ENCODE results near the gene TMEM87B. TPM values are rescaled to one million over a fixed set of nuclear protein-coding genes. Genes with fewer than 3 reads are reported as not detected.
"Not testable (repeated sequence)": the region's sequence is repeated elsewhere in the genome, so short reads cannot be mapped to it uniquely, and the experiment has no call there.

TMEM87B gene
- total RNA-seq, 1 experiment from 2014 or later = 10.6 TPM

- no peak for TF ChIP-seq ATF1 (CRISPR knock-in tag; IDR thresholded peaks at IDR 0.05)
- Mint-ChIP-seq H3K27ac (no peak within 1 kb of the TSS), H3K36me3 (no peaks in the 10 kb centered on the region), H3K4me3 (peak within 1 kb of the TSS; percentile 72), H3K27me3 (ENCODE audit: low read depth) (peaks cover 69% of the 10 kb centered on the region), H3K9me3 (no peaks in the 10 kb centered on the region), H3K4me1 (peaks cover 15% of the 10 kb centered on the region)
- ChIA-PET CTCF (interaction anchor here (0.7 to 1.0 kb wide), 2 partner anchors 44 to 436 kb away, joined by 3 to 4 read pairs; no protein-coding TSS in a partner anchor), POLR2A (no interaction called here)
- peak; percentile 39 for DNase-seq (ENCODE audit: low spot score)
- peak; percentile 64 for ATAC-seq
Observed at GRCh38 chr2:112138159-112139032, 83.3 kb downstream of the TMEM87B start, which contains the start of gene FBLN7. Gene FBLN7, plus strand, starts transcription at chr2:112138385. Its CDS starts 271 bp downstream, at chr2:112138656.

GRCh38 chr2:112139033-112139614 is 84.1 kb downstream of the TMEM87B start:
- POLR2A ChIA-PET; H3K9me3 Mint-ChIP-seq; H3K36me3 Mint-ChIP-seq; H3K27ac Mint-ChIP-seq; DNase-seq (ENCODE audit: low spot score); ATAC-seq: not testable (repeated sequence)
- Mint-ChIP-seq H3K4me3 (peak overlapping the region; percentile 72), H3K4me1 (peaks cover 15% of the 10 kb centered on the region), H3K27me3 (ENCODE audit: low read depth) (peaks cover 69% of the 10 kb centered on the region)
- CTCF ChIA-PET = interaction anchor here (1.0 kb wide), 1 partner anchor 43 kb away, joined by 3 read pairs; no protein-coding TSS in a partner anchor

DNA sequence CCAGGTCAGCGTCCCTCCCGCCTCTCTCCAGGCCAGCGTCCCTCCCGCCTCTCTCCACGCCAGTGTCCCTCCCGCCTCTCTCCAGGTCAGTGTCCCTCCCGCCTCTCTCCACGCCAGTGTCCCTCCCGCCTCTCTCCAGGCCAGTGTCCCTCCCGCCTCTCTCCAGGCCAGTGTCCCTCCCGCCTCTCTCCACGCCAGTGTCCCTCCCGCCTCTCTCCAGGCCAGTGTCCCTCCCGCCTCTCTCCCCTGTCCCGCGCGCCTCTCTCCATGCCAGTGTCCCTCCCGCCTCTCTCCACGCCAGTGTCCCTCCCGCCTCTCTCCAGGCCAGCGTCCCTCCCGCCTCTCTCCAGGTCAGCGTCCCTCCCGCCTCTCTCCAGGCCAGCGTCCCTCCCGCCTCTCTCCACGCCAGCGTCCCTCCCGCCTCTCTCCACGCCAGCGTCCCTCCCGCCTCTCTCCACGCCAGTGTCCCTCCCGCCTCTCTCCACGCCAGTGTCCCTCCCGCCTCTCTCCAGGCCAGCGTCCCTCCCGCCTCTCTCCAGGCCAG is 84.7 kb downstream of the TMEM87B start:
- POLR2A ChIA-PET = interaction anchor here (1.0 kb wide), 1 partner anchor 33 kb away, joined by 3 read pairs; no protein-coding TSS in a partner anchor
- H3K4me3 Mint-ChIP-seq = peak overlapping the region; percentile 69
- H3K9me3 Mint-ChIP-seq; DNase-seq (ENCODE audit: low spot score); ATAC-seq; CTCF ChIA-PET; H3K27ac Mint-ChIP-seq; H3K36me3 Mint-ChIP-seq: not testable (repeated sequence)
- H3K27me3 Mint-ChIP-seq (ENCODE audit: low read depth) = peaks cover 69% of the 10 kb centered on the region
- H3K4me1 Mint-ChIP-seq = peaks cover 15% of the 10 kb centered on the region

DNA sequence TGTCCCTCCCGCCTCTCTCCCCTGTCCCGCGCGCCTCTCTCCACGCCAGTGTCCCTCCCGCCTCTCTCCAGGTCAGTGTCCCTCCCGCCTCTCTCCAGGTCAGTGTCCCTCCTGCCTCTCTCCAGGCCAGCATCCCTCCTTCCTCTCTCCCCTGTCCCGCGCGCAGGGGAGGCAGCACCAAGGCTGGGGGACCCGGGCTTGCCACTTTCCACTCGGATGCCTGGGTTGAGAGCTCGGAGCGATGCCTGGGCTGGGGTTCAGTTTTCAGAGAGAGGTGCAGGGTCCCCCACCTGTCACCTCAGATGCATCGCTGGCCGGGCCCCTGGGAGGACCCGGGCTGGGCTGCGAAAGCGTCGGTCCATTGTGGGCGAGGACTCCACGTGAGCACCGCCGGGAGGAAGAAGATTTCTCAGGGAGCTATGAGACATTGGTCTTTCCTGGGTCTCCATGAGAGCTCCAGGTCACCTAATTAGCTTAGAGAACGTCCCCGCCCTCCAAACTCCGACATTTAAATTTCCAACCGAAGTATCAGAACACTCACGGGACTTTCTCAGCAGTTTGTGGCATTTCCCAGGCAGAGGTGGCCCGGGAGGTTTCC is 85.2 kb downstream of the TMEM87B start:
- Mint-ChIP-seq H3K4me3 (peak overlapping the region; percentile 69), H3K36me3 (no peaks in the 10 kb centered on the region), H3K27me3 (ENCODE audit: low read depth) (peaks cover 65% of the 10 kb centered on the region), H3K27ac (no peak overlapping the region), H3K9me3 (no peaks in the 10 kb centered on the region), H3K4me1 (peaks cover 15% of the 10 kb centered on the region)
- ATAC-seq (peak; percentile 33), DNase-seq (ENCODE audit: low spot score) (no peak)
- ChIA-PET CTCF (no interaction called here), POLR2A (interaction anchor here (1.0 kb wide), 1 partner anchor 34 kb away, joined by 3 read pairs; no protein-coding TSS in a partner anchor)
- TF ChIP-seq PRDM15 (CRISPR knock-in tag; IDR thresholded peaks at IDR 0.05) = no peak
- TF ChIP-seq TCF7 (CRISPR knock-in tag; IDR thresholded peaks at IDR 0.05; ENCODE audit: low read depth) = no peak
- peak; percentile 60; the same call in 1 of the 2 replicates for TF ChIP-seq ZNF263 (CRISPR knock-in tag; IDR thresholded peaks at IDR 0.05; ENCODE audit: low read depth)

DNA sequence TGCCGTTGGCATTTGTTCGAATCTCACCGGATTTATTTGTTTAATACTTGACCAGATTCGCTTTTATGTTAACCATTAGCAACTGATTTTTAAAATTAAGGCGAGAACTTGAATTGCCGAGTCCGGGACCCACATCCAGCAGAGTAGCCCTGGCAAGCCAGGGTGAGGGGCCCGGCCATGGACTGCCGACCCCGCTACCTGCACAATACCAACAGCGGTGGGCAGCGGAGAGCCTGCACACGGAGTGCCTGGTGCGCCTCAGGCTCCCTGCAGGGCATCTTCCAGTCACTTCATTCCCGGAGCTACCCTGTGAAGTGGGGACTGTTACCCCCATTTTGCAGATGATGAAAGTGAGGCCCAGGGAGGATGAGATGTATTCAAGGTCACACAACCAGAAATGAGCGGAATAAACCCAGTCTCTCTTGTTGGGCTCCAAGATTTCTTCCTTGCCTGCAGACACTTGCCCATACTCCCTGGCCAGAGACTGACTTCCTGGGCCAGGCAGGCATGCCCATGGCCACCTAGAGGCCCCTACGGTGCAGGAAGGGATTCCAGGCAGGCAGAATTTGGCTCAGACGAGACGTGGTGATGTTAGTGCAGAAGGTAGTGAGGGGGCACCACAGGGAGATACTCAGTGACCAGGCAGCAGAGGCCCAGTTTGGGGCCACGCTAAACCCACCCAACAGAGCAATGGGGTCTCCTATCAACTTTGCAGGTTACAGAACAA is 86.0 kb downstream of the TMEM87B start:
- H3K4me3 Mint-ChIP-seq = peak overlapping the region; percentile 69
- DNase-seq (ENCODE audit: low spot score) (no peak), ATAC-seq (0 out of 2 replicates have a peak, but pooled peaks have one; percentile 17)
- ChIA-PET POLR2A (interaction anchor here (1.0 kb wide), 1 partner anchor 35 kb away, joined by 3 read pairs; no protein-coding TSS in a partner anchor), CTCF (no interaction called here)
- H3K9me3 Mint-ChIP-seq = no peaks in the 10 kb centered on the region
- peaks cover 15% of the 10 kb centered on the region for H3K4me1 Mint-ChIP-seq
- no peak overlapping the region for H3K27ac Mint-ChIP-seq
- H3K27me3 Mint-ChIP-seq (ENCODE audit: low read depth) = peaks cover 58% of the 10 kb centered on the region
- H3K36me3 Mint-ChIP-seq = no peaks in the 10 kb centered on the region
- TF ChIP-seq ZNF423 (CRISPR knock-in tag; IDR thresholded peaks at IDR 0.05) (no peak), CREM (CRISPR knock-in tag; IDR thresholded peaks at IDR 0.05) (no peak), NFATC4 (CRISPR knock-in tag; IDR thresholded peaks at IDR 0.05) (no peak), IRF2 (CRISPR knock-in tag; IDR thresholded peaks at IDR 0.05; ENCODE audit: borderline replicate concordance, low read depth) (no peak), MYBL2 (CRISPR knock-in tag; IDR thresholded peaks at IDR 0.05) (no peak), NR3C1 (CRISPR knock-in tag; conservative IDR thresholded peaks at IDR 0.05; ENCODE audit: low read depth) (no peak), ZNF232 (CRISPR knock-in tag; IDR thresholded peaks at IDR 0.05) (no peak), ZNF317 (CRISPR knock-in tag; IDR thresholded peaks at IDR 0.05; ENCODE audit: borderline replicate concordance, low read depth) (no peak), CBFB (CRISPR knock-in tag; IDR thresholded peaks at IDR 0.05; ENCODE audit: low read depth) (no peak), ELF4 (CRISPR knock-in tag; IDR thresholded peaks at IDR 0.05; ENCODE audit: low read depth) (no peak)
- TF ChIP-seq, protein P1, sequence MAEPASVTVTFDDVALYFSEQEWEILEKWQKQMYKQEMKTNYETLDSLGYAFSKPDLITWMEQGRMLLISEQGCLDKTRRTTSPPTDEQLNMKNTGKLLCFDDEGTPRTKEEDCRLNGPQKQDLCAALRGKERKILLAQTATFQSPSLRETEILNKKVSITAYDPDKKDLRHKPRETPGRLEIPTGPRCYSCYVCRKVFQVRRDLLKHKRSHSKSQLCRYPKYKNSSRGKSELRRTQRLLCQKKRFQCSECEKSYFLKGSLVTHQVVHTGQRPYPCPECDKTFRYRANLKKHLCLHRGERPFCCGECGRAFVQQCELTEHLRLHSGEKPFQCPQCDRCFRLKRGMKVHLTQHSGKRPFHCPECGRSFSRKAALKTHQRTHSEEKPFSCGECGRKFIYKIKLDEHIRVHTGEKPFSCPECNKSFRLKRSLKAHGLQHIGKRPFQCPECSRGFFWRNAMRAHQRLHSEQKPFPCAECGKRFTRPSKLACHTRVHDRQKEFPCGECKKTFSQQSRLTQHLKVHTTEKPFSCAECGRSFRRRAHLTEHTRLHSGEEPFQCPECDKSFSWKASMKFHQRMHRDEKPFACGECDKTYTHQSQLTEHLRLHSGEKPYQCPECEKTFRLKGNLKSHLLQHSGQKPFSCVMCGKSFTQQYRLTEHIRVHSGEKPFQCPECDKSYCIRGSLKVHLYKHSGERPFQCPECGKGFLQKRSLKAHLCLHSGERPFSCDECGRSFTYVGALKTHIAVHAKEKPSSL (CRISPR knock-in tag; conservative IDR thresholded peaks at IDR 0.05) = no peak
